ENCODE data around the gene GABRB1. TPM values are rescaled to one million over a fixed set of nuclear protein-coding genes. Genes with fewer than 3 reads are reported as not detected.

Gene GABRB1
- total and polyA plus RNA-seq, 2 donors (not counting 3 experiments of a cell fraction or from before 2014, with no cell fraction given): not detected

- dilution Hi-C loops (cut with MboI; ENCODE audit: extremely low pct_ligation_motif_present, low sequenced_read_pairs): no loop called here
- Histone ChIP-seq H4K20me1 (replicated peaks; ENCODE audit: control insufficient read depth, extremely low read depth, insufficient read depth, low read length) (no peaks in the 10 kb centered on the region), H3K79me2 (ENCODE audit: control insufficient read depth, insufficient read depth, low read length) (no peaks in the 10 kb centered on the region), H3K27ac (ENCODE audit: insufficient read depth, low read depth, low read length) (no peak overlapping the region), H3K9me3 (replicated peaks; ENCODE audit: control insufficient read depth, insufficient read depth, low read length) (no peaks in the 10 kb centered on the region), H3K9ac (replicated peaks; ENCODE audit: extremely low read depth, insufficient read depth, low read length) (no peak overlapping the region), H3K4me3 (replicated peaks in 1 of 3; ENCODE audit: insufficient read depth in 1 of 3, low read depth in 1 of 3, low read length in 3 of 3) (no peak overlapping the region), H3K27me3 (ENCODE audit: control insufficient read depth in 2 of 2, insufficient read depth in 2 of 2, low read length in 2 of 2) (no peaks in the 10 kb centered on the region), H3K36me3 (ENCODE audit: control insufficient read depth in 2 of 2, extremely low read depth in 1 of 2, insufficient read depth in 2 of 2, low read length in 2 of 2) (no peaks in the 10 kb centered on the region), H3K4me2 (ENCODE audit: insufficient read depth, low read length) (no peak overlapping the region), H3K9me1 (replicated peaks; ENCODE audit: control insufficient read depth, extremely low read depth, insufficient read depth, low read length) (no peaks in the 10 kb centered on the region), H3K4me1 (ENCODE audit: control insufficient read depth, extremely low read depth, insufficient read depth, low read length) (no peaks in the 10 kb centered on the region), H2AFZ (ENCODE audit: low read depth, low read length) (no peak overlapping the region)
- DNase-seq (ENCODE audit: low read depth, low spot score): no peak
- no TSS peak for BruUV-seq (replicated peaks)
- no peak for FAIRE-seq
- no peak for TF ChIP-seq MAX (IDR thresholded peaks at IDR 0.05; ENCODE audit: insufficient read depth, insufficient read length)
- no peak for TF ChIP-seq POLR2AphosphoS5 (IDR thresholded peaks at IDR 0.05; ENCODE audit: insufficient read depth, low read depth, low read length)
- no peak for TF ChIP-seq MYC (IDR thresholded peaks at IDR 0.05; ENCODE audit: low read depth, low read length)
- TF ChIP-seq CTCF (IDR thresholded peaks at IDR 0.05; ENCODE audit: extremely low read depth in 1 of 2, insufficient read depth in 1 of 2, low read depth in 1 of 2, low read length in 2 of 2): no peak
- no peak for TF ChIP-seq POLR2A (IDR thresholded peaks at IDR 0.05; ENCODE audit: low read depth, low read length)
- TF ChIP-seq JUN (IDR thresholded peaks at IDR 0.05; ENCODE audit: borderline replicate concordance, insufficient read depth, insufficient read length, low read depth): no peak
- TF ChIP-seq GATA2 (IDR thresholded peaks at IDR 0.05; ENCODE audit: insufficient read depth, insufficient read length, low read depth, low read length): no peak
- TF ChIP-seq FOS (IDR thresholded peaks at IDR 0.05; ENCODE audit: borderline replicate concordance, insufficient read depth, low read length): no peak
- no peak for TF ChIP-seq EZH2 (IDR thresholded peaks at IDR 0.05; ENCODE audit: borderline replicate concordance, low read depth, low read length, severe bottlenecking)
- ChIA-PET POLR2A (no interaction called here), CTCF (no interaction called here)
- intact Hi-C loops (cut with micrococcal nuclease): no loop called here
Observed at GRCh38 chr4:47251348-47252135, 220.2 kb downstream of the GABRB1 start.

All from endothelial cell of umbilical vein (primary cell).